Measurements from ENCODE around the gene RYR3.
"Not testable (repeated sequence)": the region's sequence is repeated elsewhere in the genome, so short reads cannot be mapped to it uniquely, and the experiment has no call there.

RYR3 gene

DNA sequence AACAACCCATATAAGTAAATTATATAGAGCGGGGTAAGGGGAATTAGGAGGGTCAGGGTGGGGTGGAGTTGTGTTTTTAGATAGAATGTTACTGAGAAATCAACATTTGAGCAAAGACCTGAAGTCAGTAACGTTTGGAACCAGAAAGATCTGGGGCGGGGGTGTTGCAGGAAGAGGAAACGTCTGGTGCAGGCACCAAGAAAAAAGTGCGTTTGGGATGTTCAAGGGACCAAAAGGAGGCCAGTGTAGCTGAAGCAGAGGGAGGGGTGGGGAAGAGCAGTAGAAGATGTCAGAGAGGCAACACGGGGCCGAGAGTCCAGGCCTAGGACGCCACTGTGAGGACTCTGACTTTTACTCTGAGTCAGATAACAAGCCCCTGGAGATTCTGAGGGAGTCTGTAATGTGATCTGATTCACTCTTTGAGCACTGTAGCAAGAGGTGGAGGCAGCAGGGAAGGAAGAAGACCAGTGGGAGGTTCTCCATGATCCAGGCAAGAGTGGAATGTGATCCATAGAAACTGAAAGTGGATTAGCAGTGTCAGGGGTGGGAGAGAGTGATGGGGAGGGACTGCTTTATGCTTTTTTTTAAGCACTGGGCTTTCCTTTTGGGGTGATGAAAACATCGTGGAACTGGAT lies 478.3 kb downstream of the RYR3 start:
- peak; percentile 69 for DNase-seq

DNA sequence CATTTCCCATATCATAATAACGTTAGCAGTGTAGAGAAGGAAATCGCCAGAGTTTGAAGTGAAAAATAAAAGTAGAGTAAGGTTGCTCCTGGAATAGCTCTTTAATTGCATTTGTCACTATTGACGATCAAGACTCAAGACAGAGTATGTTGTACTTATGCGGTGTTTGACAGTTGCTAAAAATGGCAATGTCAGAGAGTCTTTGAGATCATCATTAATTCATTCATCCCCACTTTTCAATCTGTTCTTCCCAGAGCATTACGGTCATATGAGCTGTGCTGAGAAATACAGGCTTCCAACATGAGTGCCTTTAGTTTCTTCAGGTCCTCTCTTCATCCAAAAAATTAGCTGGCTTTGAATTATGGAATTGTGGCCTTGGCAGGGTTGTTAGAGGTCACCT lies 483.7 kb downstream of the RYR3 start:
- no peak for DNase-seq

DNA sequence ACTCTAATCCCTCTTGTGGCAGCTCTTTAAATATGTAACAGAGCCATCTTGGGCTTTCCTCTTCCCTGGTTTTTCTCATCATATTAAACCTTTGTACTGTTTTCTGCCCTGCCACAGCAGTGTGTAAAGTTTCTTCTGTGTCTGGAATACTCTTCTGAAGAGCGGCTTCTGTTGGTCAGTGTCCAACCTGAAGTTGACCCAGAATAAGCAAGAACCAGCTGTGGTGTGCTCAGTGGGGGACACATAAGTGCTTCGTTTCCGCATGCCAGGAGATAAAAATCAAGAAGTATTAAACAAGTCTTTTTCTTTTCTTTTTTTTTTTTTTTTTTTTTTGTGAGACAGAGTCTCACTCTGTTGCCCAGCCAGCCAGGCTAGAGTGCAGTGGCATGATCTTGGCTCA lies 484.3 kb downstream of the RYR3 start:
- no peak for DNase-seq

DNA sequence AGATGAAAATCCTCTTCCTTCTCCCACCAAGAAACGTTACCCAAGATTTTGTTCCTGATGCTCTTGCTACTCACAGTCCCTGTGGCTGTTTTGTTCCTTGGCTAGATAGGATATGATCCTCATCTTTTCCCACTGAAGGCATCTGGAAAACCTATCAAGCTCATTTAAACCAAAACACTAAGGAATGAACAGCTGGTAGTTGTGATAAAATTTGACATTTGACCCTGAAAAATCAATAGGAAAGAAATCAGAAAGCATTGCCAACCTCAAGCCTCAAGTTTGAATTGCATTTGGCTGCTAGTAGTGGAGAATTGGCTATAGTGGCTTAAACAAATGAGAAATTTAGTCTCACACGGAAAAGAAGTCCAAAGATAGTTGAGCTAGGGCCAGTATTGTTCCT lies 486.9 kb downstream of the RYR3 start:
- DNase-seq = no peak

DNA sequence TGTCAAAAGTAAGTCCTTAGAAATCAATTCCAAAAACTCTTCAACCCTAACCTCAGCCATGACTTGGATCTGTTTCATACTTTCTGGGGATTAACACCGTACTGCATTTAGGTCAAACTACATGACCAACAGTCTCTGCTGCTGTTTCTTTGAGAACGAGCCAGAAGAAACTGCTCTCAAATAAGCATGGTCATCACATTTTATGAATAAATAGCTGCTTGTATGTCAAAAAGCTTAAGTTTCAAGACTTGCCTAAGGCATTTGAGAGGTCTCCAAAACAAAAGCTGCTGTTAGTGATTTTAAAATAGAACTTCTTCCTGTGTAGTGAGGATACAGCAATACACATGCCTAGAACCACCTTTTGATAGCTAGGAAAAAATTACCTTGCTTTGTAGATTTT lies 491.2 kb downstream of the RYR3 start:
- DNase-seq = no peak

DNA sequence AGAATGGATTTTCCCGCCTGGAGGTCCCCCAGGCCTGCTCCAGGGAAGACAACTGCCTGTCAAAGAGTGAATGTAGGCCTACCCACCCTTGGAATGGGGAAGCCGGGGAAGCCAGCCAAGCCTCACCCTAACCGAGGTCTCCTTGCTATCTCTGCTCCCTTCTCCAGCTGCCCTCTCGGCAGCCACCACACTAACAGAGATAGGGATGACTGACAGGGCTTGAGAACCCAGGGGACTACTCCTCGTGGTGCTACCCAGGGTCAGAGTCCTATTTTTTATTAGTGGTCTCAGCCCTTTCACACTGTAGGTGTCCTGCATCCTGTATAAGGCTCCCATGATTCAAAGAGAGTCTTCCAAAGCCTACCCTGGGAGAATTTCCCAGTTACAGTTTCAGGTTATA lies 496.9 kb downstream of the RYR3 start:
- DNase-seq = no peak

DNA sequence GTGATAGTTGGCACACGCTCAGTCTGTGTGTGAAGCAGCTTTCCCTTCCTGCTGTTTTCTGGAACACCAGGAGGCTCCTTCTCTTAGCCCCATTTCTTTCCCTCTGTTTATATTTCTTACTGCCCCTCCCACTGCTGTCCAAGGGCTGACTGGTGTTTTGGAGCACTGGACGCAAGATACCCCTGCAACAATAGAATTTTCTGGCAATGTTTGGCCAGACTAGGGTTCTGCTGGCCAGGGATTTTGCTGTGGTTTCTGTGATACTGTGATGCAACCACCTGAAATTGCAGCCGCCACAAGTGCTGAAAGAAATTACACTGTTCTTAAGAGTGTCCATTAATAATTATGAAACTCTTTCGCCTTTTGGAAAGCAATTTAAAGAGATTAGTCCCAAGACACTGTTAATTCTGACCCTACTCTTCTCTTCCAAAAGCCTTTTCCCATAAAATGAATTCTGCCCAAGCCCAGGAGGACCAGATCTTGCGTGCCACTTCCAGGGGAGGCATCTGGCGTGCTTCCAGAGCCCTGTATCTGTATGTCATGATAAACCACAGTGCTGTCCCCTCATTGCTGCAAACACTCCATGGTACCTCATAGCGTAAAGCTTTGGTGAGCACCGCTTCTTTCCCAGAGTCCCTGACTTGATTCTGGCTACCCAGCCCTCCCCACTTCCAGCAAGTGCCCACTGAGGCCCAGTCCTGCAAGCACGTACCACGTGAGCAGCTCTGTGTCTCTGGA lies 498.1 kb downstream of the RYR3 start:
- no peak for DNase-seq

DNA sequence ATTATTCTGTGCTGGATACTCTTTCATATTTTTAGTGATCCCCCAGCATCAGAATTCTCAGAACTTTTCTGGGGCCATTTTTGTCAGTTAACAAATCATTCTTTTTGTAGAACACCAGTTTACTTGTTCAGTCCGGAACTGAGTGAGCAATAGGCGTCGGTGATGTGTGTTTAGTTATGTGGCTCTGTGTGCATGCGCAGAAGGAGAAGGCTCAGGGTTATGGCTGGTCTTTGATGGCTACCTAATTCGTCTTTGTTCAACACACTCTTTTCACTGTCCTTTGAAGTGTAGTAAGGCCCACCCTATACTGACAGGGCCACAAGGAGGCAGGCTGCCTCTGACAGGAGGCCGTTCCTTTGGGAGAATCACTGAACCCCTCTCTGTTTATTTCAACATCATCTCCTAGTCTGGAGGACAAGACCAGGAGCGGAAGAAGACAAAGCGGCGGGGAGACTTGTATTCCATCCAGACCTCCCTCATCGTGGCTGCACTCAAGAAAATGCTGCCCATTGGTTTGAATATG lies 499.4 kb downstream of the RYR3 start:
- DNase-seq = no peak

DNA sequence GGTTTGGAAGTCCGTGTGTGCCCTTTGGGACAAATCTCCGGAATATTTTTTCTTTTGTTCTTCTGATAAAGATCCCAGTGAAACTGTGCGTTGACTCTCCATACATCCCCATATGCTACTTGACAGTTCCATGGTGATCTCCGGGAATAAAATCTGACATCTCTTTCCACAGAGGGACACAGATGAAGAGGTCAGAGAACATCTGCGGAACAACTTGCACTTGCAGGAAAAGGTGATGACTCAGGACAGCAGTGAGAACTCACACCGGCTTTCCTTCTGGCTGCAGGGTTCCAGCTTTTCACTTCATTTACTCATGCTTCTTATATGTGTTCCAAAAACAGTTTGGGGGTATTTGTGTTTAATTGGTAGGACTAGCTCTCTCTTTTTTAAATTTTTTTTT lies 500.0 kb downstream of the RYR3 start:
- no peak for DNase-seq

DNA sequence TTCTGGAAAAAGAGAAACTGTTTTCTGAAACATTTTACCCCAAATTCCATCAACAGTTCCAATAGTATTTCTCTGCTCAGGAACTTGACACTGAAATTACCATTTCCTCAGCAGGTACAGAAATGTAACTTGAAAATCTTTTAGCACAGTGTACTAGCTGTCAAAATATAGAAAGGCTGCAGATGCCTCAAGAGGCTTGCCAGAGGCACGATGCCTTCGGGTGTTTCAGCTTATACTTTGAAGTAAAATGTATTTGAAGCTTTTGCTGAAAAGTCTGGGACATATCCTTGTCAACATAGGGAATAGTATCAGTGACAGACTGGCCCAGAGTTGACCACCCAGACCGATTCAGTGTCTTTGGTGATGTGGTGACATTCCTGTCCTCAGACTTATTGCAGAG lies 503.1 kb downstream of the RYR3 start:
- DNase-seq = no peak

DNA sequence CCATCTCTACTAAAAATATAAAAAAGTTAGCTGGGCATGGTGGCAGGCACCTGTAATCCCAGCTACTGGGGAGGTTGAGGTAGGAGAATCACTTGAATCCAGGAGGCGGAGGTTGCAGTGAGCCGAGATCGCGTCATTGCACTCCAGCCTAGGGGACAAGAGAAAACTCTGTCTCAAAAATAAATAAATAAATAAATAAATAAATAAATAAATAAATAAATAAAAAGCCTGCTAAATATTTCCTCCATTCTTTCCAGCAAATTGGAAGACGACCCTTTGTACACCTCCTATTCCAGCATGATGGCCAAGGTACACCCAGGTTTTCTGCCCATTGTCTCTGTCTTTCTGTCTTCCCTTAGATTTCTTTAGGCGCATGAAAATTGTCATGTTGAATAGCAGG lies 508.7 kb downstream of the RYR3 start:
- DNase-seq = not testable (repeated sequence)

DNA sequence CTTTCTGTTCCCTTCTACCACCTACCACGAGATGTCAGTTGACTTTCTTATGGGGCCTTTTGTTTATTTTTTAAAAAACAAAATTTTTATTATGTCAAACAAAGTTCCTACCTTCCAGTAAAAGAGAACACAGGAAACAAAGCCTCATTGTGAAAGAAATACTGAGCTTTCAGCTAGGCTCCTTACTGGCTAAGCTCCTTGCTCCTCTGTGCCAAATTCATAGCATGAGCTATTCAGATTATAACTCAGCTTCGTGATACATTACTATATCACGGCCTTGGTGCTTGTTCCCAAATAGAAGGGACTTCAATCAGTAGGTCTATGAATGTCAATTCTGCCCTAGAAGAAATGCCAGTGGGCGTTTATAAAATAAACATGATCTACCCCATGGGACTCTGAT lies 511.7 kb downstream of the RYR3 start:
- DNase-seq = no peak

DNA sequence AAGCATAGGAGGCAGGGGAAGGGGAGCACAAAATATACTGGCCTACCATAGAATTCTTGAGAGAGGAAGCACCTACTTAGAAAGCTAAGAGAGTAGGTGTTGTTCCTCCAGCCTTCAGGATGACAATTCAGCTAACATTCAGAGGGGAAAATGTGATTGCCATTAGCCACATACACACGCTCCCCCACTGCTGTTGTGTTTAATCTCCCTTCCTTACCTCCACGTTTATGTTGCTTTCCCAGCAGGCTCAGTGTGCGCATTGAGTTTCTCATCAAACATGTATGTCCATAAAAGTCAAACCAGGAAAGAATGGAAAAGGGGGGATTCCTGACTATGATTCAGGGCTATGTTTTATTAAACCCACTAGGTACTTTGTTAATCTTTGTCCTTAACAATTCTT lies 512.4 kb downstream of the RYR3 start:
- DNase-seq = no peak

DNA sequence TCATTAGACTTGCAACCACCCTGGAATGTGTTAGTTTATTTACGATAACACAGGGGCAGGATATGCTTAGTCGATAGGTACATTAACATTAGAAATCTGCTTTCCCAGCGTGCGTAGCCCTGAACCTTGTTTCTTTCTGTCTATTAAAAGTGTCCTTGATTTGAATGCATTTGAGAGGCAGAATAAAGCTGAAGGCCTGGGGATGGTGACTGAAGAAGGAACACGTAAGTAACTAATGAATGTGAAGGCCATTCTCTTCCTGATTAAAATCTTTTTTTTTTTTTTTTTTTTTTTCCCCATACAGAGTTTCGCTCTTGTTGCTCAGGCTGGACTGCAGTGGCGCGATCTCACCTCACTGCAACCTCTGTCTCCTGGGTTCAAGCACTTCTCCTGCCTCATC lies 514.7 kb downstream of the RYR3 start:
- DNase-seq = no peak

DNA sequence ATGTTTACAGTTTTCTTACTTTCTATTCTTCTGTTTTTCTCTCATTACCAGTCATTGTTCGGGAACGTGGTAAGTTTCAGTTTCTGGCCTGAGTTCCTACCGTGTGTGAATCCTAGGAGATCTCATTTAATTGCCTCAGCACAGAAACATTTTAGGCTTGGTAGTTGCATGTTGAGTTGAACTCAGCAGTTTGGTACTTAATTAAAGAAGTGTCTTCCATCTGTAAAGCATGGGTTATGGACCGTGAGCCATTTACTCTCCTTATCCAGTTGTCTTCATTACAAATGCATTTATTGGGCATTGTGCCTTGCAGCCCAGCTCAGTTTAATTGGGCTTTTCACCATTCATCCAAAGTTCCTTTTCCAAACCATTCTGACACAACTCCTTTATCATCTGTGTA lies 515.4 kb downstream of the RYR3 start:
- DNase-seq = no peak

DNA sequence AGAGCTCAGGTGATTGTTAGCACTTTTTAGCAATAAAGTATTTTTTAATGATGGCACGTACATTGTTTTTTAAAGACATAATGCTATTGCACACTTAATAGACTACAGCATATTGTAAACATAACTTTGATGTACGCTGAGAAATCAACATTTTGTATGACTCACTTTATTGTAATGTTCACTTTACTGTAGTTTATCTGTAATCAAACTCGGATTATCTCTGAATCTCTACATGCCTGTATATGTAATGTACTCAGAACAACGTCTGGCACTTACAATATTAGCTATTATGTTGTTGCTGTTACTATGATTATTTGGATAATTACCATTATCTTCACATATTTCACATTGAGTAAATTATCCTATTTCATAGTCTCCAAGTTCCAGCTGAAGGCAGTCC lies 519.6 kb downstream of the RYR3 start:
- no peak for DNase-seq

DNA sequence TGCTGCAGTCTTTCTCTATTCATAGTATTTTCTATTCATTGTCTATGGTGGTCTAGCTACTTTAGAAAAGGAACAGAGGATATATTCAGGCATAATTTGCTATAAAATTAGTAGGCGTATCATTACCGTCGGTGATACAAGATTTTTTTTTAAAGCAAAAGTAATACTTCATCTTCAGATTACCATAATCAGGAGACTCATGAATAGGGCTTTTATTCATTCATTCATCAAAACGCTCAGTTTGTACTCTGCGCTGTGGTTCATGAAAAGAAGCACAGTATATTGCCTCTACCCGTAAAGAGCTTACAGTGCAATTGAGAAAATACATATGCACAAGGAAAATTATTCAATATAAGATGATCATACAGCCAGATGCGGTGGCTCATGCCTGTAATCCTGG lies 520.9 kb downstream of the RYR3 start:
- DNase-seq = no peak

DNA sequence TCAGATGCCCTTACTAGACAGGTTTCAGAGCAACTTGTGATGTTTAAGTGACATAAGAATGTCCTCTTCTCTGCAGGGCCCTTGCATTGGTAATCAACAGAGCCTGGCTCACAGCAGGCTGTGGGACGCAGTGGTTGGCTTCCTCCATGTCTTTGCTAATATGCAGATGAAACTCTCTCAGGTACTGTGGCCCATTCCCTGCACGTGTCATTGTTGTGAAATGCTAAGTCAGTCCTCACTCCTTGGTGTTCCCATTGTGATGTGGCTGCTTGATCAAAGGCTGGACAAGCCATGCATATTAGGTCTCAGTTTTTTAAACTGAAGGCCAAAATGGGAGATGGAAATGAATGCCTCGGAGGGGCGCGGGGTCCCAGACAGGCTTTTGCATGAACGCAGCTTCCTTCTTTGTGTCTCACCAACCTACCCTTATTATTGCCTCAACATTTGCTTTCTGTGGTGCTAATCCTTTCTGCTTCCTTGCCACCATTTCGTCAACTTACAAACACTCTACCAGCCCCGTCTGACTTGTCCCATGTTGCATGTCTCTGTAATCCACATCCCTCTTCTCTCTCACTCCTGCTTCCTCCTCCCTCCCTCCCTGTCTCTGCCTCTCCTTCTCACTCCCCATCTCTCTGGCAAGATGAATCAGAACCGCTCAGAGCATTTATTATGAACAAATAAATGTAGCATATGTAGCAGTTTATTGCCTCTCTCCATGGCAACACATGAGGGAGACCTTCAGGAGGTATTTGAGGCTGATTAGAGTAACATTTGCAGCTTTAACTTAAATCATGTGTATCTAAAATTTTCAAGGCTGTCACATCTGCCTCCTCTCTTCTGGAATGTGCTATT lies 524.4 kb downstream of the RYR3 start:
- DNase-seq = no peak

DNA sequence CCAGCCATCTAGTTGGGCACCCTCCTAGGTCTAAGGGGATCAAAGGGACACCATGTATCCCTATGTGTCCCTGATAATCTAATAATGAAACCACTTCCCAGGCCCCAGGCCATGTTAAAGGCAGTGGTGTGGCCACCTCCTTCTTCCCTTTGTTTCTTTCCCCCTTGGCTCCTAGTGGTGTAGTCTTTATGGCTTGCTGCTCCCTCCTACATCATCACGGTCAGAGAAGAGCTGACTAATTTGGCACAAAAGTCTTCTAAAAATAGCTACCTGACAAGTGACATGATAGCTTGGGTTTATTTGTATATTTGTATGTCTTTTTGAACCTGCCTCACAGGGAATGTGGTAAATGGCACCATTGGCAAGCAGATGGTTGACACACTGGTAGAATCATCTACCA lies 526.5 kb downstream of the RYR3 start:
- no peak for DNase-seq

DNA sequence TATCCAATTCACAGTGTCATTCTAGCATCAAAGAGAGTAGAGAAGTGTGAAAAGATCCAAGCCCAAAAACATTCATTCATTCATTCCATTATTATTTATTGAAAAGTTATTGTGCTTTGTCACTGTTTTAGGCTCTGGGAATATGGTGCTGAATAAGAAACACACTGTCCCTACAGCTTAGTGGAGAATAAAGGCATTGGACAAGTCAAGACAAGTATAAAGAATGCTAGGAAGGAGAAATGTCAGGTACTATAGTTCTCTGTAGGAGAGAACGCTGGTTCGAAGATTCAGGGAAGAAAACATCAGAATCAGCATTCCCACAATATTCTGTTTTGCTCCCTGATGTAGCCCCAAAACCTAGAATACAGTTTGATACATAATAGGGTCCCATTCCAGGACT lies 528.8 kb downstream of the RYR3 start:
- DNase-seq = no peak

DNA sequence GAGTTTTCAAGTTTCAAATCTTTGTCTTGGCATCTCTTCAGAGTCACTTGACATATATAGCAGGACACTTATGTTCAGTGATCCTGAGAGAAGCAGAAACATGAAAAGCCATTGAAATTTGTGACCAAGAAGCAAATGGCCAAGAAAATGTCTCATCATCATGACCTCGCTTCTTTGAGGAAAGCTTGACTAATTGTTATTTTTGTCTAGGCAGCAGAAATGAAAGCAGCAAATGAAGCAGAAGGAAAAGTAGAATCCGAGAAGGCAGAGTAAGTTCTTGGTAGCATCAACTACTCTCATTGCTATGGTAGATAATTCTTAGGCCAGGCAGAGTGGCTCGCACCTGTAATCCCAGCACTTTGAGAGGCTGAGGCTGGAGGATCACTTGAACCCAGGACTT lies 529.8 kb downstream of the RYR3 start:
- DNase-seq = no peak

DNA sequence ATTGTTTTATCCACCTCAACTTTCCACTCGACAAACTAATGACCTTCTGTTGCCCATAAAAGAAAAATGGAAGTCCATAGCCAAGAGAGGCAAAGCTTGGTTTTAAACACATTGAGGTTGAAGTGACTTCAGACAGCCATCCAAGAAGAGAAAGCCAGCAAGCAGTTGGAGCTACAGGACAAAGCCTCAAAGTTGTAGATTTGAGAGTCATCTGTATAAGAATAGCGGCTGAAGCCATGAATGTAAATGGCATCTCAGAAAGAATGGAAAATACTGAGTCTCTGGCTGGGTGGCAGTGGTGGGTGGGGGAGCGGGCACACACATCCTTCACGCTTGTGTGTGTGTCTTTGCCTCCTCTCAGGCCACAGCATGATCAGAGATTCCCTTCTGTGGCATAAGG lies 533.4 kb downstream of the RYR3 start:
- no peak for DNase-seq

DNA sequence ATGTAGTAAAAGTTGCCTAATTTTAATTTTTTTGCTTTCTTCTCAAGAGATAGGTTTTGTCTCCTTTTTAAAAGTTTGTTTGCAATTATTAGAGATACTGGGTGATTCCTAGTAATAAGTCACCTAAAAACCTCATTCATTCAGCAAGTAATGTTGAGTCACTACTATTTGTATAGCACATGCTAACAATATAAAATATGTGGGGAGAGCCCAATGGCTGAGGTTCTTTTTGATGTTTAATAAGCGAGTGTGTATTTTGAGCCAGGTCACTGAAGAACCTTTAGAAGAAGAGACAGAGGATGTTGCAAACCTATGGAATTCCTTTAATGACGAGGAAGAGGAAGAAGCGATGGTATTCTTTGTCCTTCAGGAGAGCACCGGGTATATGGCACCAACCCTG lies 533.8 kb downstream of the RYR3 start:
- no peak for DNase-seq

DNA sequence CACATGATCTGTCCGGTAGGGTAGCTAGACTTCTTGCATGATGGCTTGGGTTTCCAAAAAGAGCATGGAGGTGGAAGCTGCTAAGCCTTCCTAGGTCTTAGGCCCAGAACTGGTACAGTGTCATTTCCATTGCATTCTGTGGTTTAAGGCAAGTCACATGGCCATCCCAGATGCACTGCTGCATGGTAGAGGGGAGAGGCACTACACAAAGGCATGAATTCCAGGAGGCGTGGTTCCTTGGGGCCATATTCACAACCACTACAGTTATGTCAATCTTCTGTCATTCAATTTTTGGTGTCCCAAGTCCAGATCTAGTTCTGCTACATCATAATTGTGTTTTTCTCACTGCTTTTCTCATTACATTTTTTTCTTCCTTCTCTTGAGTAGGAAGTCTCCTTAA lies 535.4 kb downstream of the RYR3 start:
- no peak for DNase-seq
